Activated CD4-positive, alpha-beta memory T cell treated with anti-CD3 and anti-CD28 coated beads for 36 hours (primary cell): ENCODE results near the gene CDC45. TPM values are rescaled to one million over a fixed set of nuclear protein-coding genes. Genes with fewer than 3 reads are reported as not detected.

Experiments
- CTCF ChIA-PET: fragments of 350-600 bp; sonication (Branson Sonifier 250); formaldehyde crosslinking; loops from one replicate; lab custom pipeline; 2021; ENCODE audit warnings: antibody characterized with exemption, inconsistent platforms; lab: Charles Lee
- POLR2A ChIA-PET: fragments of 350-600 bp; sonication (Branson Sonifier 250); formaldehyde crosslinking; loops from one replicate; lab custom pipeline; 2021; ENCODE audit warnings: antibody characterized with exemption; lab: Charles Lee
- DNase-seq: peaks from one replicate; pipeline ENCODE4 v3.0.0-alpha.2; 2020
- H3K27ac Mint-ChIP-seq: one replicate; pipeline ENCODE4 v1.8.0; 2021; ENCODE audit warnings: mixed read lengths
- H3K27me3 Mint-ChIP-seq: one replicate; pipeline ENCODE4 v1.8.0; 2021; ENCODE audit warnings: mixed read lengths
- H3K36me3 Mint-ChIP-seq: one replicate; pipeline ENCODE4 v1.8.0; 2021; ENCODE audit warnings: mixed read lengths
- H3K4me1 Mint-ChIP-seq: one replicate; pipeline ENCODE4 v1.8.0; 2021; ENCODE audit warnings: low read depth, mixed read lengths
- H3K4me3 Mint-ChIP-seq: one replicate; pipeline ENCODE4 v1.8.0; 2021; ENCODE audit warnings: mild to moderate bottlenecking, mixed read lengths
- H3K9me3 Mint-ChIP-seq: one replicate; pipeline ENCODE4 v1.8.0; 2021; ENCODE audit warnings: mixed read lengths
- intact Hi-C: fragments of 100-400 bp; cut with micrococcal nuclease; formaldehyde crosslinking; loops from one replicate; pipeline ENCODE4 v1.15.1; 2023
- total RNA-seq, 2 experiments: library from RNA; stranded (reverse); gene quantifications; one replicate each; pipeline ENCODE4 v1.2.3, GENCODE V29; 2021

CDC45 gene
- total RNA-seq, 2 experiments from 2014 or later: 122 to 130 TPM

DNA sequence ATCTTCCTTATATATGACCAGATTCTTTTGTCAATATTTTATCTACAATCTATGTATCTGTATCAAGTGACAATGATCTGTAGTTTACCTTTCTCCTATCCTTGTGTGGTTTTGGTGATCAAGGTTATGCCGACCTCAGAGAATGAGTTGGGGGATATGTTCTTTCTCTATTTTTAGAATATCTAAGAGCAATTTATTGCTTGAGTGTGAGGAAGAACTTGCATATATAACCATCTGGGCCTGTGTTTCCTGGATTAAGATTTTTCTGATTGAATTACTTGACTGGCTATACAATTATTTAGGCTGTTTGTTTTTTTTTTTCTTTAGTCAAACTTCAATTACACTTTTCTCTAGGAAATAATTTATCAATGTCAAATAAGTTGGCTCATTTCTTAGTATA lies 18.2 kb upstream of the CDC45 start:
- Mint-ChIP-seq H3K9me3 (no peaks in the 10 kb centered on the region), H3K4me3 (no peak overlapping the region), H3K36me3 (peaks cover 22% of the 10 kb centered on the region), H3K27me3 (no peaks in the 10 kb centered on the region), H3K4me1 (no peaks in the 10 kb centered on the region), H3K27ac (no peak overlapping the region)
- POLR2A ChIA-PET: no interaction called here
- no peak for DNase-seq
- CTCF ChIA-PET: no interaction called here
- intact Hi-C loops: no loop called here

DNA sequence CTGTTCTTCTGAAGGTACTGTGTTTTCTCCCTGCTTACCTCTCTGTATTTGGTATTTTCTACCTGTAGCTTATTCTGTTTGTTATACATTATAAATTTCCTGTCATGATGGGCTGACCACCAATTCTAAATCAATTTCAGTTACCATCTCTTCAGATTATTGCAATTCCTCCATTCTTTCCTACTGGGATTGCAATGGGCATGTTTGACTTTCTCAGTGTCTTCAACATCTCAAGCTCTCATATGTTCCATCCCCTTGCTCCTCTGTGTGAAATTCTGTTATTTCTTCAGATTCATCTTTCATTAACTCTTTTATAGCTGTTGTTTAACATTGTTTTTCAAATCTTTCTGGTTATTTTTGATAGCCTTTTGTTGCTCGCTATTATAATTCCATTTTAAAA lies 16.7 kb upstream of the CDC45 start:
- Mint-ChIP-seq H3K4me1 (no peaks in the 10 kb centered on the region), H3K4me3 (no peak overlapping the region), H3K9me3 (no peaks in the 10 kb centered on the region), H3K27me3 (no peaks in the 10 kb centered on the region), H3K36me3 (peaks cover 30% of the 10 kb centered on the region), H3K27ac (no peak overlapping the region)
- no peak for DNase-seq
- ChIA-PET CTCF (interaction anchor here (1.7 kb wide), 1 partner anchor 11 kb away, joined by 5 read pairs; no protein-coding TSS in a partner anchor), POLR2A (no interaction called here)
- intact Hi-C loops: no loop called here

DNA sequence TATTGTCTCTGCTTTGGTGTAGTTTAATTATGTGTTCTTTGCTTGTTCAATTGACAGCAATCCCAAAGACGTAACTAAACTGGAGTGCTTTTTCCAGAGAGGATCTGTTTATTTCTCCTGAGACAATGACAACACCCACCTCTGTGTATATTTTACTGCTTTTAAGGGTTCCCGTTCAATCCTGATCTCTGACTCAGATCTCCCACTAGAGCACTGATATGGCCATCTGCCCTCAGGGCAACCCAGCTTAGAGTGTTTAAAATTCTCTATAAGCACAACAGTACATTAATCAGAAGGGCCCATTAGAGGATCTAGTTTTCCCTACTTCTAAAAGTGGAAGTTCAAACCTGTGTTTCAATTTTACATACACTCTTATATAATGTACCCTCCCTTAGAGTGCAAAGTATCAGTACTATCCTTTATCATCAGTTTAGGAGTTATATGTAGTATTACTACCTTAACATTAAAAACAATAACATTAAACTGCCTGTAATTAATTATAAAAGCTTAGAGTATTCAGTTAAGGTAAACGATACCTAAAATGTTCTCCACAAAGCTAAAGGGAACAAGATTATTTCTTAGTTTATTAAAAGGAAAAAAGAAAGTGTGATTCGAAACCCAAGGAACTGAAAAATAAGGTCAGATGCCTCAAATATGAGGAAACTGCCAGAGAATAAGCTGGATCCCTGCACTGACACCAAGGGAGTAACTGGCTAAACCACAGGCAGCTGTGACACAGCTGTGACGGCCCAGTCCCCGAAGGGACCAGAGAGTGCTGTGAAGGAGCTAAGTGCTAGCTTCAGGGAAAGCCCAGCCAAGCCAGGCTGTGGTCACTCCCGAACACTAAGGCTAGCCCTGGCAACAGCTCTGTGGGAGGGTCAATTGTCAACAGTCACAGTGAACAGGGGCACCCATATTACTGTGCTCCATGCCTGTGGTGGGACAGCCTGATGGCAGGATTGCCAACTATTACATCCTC lies 15.9 kb upstream of the CDC45 start:
- H3K36me3 Mint-ChIP-seq: peaks cover 37% of the 10 kb centered on the region
- H3K27ac Mint-ChIP-seq: no peak overlapping the region
- H3K4me3 Mint-ChIP-seq: no peak overlapping the region
- H3K9me3 Mint-ChIP-seq: no peaks in the 10 kb centered on the region
- intact Hi-C loops: no loop called here
- CTCF ChIA-PET: interaction anchor here (0.7 to 2.8 kb wide), 3 partner anchors 11 to 514 kb away, joined by 3 to 12 read pairs (median 5); no protein-coding TSS in a partner anchor
- H3K27me3 Mint-ChIP-seq: no peaks in the 10 kb centered on the region
- H3K4me1 Mint-ChIP-seq: no peaks in the 10 kb centered on the region
- POLR2A ChIA-PET: no interaction called here
- DNase-seq: no peak

DNA sequence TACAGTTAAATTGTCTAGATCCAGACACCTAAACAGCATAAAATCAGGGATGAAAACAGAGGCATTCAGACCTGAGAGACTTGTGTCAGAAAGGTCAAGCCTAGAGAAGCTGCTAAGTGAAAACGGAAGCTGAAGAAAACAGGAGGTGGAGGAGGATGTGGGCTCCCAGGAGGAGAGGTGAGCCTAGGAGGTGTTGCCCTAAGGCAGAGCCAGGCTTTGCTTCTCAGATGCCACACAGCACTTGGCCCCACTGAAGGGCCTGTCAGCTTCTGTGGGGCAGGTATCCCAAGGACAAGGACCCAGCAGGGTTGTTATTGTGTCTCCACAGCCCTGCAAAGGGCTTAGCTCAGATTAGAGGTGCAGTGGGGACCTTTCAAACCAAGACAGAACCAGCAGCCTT lies 15.2 kb upstream of the CDC45 start:
- CTCF ChIA-PET: interaction anchor here (1.7 to 2.8 kb wide), 2 partner anchors 10 to 165 kb away, joined by 5 to 12 read pairs; no protein-coding TSS in a partner anchor
- no peak for DNase-seq
- peak overlapping the region; percentile 11 for H3K27ac Mint-ChIP-seq
- no peaks in the 10 kb centered on the region for H3K27me3 Mint-ChIP-seq
- POLR2A ChIA-PET: interaction anchor here (1.8 kb wide), 1 partner anchor 13 kb away, joined by 3 read pairs; no protein-coding TSS in a partner anchor
- no peaks in the 10 kb centered on the region for H3K9me3 Mint-ChIP-seq
- intact Hi-C loops: no loop called here
- no peak overlapping the region for H3K4me3 Mint-ChIP-seq
- no peaks in the 10 kb centered on the region for H3K4me1 Mint-ChIP-seq
- H3K36me3 Mint-ChIP-seq: peaks cover 42% of the 10 kb centered on the region

DNA sequence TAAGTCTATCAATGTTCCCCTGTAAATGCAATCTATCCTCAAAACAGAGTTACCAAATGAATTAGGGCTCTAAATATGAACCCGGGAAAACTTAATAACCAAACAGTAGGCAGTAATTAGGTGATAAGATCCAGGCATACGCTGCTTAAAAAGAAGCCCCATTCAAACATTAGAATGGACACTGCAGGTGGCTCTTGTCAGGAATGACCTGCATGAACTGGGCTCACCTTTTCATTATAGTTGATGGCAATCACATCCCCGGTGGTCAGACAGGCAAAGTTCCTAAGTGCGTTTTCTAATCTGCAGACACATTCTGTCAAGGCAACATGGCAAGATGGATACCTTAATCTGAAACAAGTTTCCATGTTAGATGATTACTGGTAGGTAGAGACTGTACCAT lies 14.7 kb upstream of the CDC45 start:
- no peaks in the 10 kb centered on the region for H3K4me1 Mint-ChIP-seq
- intact Hi-C loops: no loop called here
- ChIA-PET POLR2A (interaction anchor here (1.8 kb wide), 1 partner anchor 13 kb away, joined by 3 read pairs; no protein-coding TSS in a partner anchor), CTCF (interaction anchor here (2.8 kb wide), 1 partner anchor 165 kb away, joined by 12 read pairs; no protein-coding TSS in a partner anchor)
- H3K4me3 Mint-ChIP-seq: no peak overlapping the region
- H3K27ac Mint-ChIP-seq: peak overlapping the region; percentile 11
- no peaks in the 10 kb centered on the region for H3K27me3 Mint-ChIP-seq
- DNase-seq: no peak
- H3K36me3 Mint-ChIP-seq: peaks cover 45% of the 10 kb centered on the region
- no peaks in the 10 kb centered on the region for H3K9me3 Mint-ChIP-seq

DNA sequence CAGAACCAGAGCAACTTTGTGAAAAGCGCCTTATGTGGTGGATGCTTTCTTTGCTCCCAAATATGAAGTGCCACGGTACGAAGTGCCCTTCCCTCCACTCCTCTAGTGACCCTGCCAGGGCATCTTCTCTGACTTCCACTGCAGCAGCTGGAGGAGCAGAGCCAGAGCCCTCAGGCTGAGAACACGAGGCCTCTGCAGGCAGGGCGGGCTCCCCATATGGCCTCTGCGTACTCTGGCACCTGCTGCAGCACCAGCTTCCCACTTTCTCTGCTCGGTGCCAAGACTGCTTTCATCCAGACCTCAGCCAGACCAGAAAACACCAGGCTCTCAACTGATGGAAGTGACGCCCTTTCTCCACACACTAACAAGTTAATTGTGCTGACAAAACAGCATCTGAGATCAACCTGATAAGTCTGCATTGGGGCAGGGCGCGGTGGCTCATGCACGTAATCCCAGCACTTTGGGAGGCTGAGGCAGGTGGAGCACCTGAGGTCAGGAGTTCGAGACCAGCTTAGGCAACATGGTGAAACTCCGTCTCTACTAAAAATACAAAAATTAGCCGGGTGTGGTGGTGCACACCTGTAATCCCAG lies 13.5 kb upstream of the CDC45 start:
- H3K36me3 Mint-ChIP-seq: peaks cover 52% of the 10 kb centered on the region
- H3K27ac Mint-ChIP-seq: no peak overlapping the region
- POLR2A ChIA-PET: interaction anchor here (1.8 kb wide), 1 partner anchor 11 kb away, joined by 3 read pairs; no protein-coding TSS in a partner anchor
- no peaks in the 10 kb centered on the region for H3K4me1 Mint-ChIP-seq
- CTCF ChIA-PET: interaction anchor here (2.8 kb wide), 1 partner anchor 164 kb away, joined by 12 read pairs; no protein-coding TSS in a partner anchor
- H3K27me3 Mint-ChIP-seq: no peaks in the 10 kb centered on the region
- no peak overlapping the region for H3K4me3 Mint-ChIP-seq
- intact Hi-C loops: no loop called here
- no peak for DNase-seq
- H3K9me3 Mint-ChIP-seq: no peaks in the 10 kb centered on the region

DNA sequence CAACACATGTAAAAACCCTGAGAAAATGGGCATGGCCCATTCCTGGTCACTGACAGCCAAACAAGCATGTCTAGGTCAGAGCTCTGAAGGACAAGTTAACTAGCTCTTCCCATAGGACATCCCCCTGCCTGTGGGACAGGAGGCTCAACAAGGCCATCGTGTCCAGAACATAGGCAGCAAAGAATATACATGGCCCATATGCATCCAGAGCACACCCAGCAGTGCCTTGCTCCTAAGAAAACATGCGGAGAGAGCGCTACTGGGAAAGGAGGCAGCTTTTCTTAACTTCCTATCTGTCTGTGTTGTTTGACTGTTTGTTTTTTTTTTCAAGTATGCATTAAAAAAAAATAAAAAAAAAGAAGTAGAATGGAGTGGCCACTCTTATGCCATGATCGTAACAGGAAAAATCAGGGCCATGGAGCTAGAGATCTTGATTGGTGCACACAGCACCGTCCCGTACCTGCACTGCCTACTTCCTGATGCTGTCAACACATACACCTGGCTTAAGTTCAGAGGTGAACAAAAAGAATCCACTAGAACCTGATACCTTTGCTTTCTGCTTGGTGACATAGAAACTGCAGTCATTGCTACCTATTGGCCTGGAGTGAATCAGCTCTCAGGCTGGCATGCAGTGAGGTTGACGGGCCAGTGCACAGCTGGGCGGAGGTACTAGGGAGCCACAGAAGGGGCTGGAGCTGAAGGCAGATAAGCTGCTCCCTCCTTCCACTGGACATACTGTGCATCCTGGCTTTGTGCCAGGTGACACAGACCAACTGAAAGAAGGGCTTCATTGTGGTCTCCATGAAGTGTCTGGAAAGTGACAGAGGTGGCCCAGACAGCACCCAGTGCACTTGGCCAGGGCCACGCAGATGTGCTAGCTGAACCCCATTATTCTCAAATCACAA lies 12.6 kb upstream of the CDC45 start:
- ChIA-PET POLR2A (no interaction called here), CTCF (no interaction called here)
- H3K4me1 Mint-ChIP-seq: no peaks in the 10 kb centered on the region
- DNase-seq: no peak
- intact Hi-C loops: no loop called here
- H3K9me3 Mint-ChIP-seq: no peaks in the 10 kb centered on the region
- H3K36me3 Mint-ChIP-seq: peaks cover 61% of the 10 kb centered on the region
- no peak overlapping the region for H3K4me3 Mint-ChIP-seq
- no peaks in the 10 kb centered on the region for H3K27me3 Mint-ChIP-seq
- no peak overlapping the region for H3K27ac Mint-ChIP-seq

DNA sequence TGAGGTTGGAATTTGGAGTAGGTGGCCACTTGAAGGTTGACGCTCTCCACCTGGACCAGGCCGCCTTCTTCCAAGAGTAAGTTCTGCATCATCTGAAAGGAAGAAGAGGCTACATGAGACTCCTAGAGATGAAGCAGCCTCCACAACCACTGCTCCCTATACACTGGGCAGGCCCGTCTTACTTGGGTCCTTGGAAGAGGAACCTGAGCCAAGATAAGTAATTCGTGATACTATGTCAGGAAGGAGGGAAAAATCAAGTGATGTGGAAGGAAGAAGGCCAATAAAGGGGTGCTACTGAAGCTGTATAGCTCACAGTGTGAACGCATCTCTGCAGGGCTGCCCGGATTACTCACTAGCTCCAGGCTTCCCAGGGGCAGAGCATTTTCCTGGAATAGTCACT lies 11.8 kb upstream of the CDC45 start:
- intact Hi-C loops: no loop called here
- ChIA-PET POLR2A (no interaction called here), CTCF (no interaction called here)
- DNase-seq: no peak
- no peaks in the 10 kb centered on the region for H3K9me3 Mint-ChIP-seq
- no peaks in the 10 kb centered on the region for H3K27me3 Mint-ChIP-seq
- H3K27ac Mint-ChIP-seq: no peak overlapping the region
- no peak overlapping the region for H3K4me3 Mint-ChIP-seq
- no peaks in the 10 kb centered on the region for H3K4me1 Mint-ChIP-seq
- H3K36me3 Mint-ChIP-seq: peaks cover 62% of the 10 kb centered on the region

DNA sequence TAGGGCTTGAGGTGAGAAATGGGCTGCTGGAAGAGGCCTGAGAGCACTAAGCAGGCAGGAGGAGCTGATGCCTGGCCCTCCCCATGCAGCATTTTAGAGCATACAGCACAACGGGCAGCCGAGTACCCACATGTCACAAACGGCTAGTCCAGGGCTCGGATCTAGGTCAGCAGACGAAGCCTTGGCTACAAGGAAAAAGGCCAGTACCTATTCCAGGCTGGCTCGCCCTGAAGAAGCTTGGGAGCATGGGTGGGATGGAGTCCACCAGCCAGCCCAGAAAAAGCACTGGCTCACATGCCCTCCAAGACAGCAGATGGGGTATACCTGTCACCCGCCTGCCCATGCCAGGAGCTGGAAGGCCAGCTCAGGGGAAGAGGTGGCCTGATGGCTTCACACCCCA lies 10.3 kb upstream of the CDC45 start:
- no peak overlapping the region for H3K27ac Mint-ChIP-seq
- no peaks in the 10 kb centered on the region for H3K4me1 Mint-ChIP-seq
- no peak for DNase-seq
- no peaks in the 10 kb centered on the region for H3K27me3 Mint-ChIP-seq
- H3K4me3 Mint-ChIP-seq: no peak overlapping the region
- peaks cover 68% of the 10 kb centered on the region for H3K36me3 Mint-ChIP-seq
- ChIA-PET POLR2A (interaction anchor here (0.6 kb wide), 1 partner anchor 10 kb away, joined by 3 read pairs; the partner anchor contains the start of gene CDC45), CTCF (no interaction called here)
- intact Hi-C loops: no loop called here
- H3K9me3 Mint-ChIP-seq: no peaks in the 10 kb centered on the region

DNA sequence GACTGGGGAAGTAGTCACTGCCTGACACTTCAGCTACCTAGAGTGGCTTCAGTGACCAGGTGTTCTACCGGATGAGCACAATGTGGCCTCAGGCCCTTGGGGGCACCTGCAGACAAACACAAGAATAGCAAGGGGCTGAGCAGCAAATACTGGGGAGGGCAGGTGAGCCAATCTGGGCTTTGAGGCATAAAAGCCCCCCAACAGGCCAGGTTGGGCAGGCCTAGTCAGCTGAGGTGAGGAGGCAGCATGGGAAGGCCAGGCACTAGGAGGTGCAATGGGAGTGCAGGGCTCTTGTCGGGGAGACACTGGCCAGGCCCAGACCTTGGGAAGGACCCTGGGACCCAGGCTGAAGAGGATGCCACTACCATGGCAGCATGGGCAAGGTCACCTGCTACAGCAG lies 9.7 kb upstream of the CDC45 start:
- ChIA-PET POLR2A (no interaction called here), CTCF (no interaction called here)
- Mint-ChIP-seq H3K4me3 (no peak overlapping the region), H3K9me3 (no peaks in the 10 kb centered on the region), H3K4me1 (no peaks in the 10 kb centered on the region), H3K27me3 (no peaks in the 10 kb centered on the region), H3K27ac (no peak overlapping the region), H3K36me3 (peaks cover 65% of the 10 kb centered on the region)
- DNase-seq: no peak
- intact Hi-C loops: no loop called here

DNA sequence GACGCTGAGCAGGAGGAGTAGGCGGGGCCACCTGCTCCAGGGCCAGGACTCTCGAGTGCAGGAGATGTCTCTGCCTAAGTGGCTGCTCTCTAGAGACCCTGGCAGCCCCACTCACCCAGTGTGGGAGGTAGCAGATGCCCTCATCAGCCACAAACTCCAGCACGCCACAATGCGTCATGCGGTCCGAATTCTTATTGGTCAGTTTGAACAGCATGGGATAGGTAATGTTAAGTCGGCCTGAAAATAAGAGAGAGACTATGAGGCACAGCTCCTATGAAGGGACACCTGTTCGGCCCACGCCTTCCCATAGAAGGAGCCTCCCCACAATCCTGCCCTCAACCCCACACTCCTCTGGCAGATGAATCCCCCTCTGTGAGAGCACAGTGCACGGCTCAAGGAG lies 8.1 kb upstream of the CDC45 start:
- Mint-ChIP-seq H3K27me3 (no peaks in the 10 kb centered on the region), H3K36me3 (peaks cover 64% of the 10 kb centered on the region), H3K9me3 (no peaks in the 10 kb centered on the region), H3K27ac (no peak overlapping the region), H3K4me3 (no peak overlapping the region), H3K4me1 (peaks cover 8% of the 10 kb centered on the region)
- DNase-seq: no peak
- POLR2A ChIA-PET: no interaction called here
- intact Hi-C loops: no loop called here
- CTCF ChIA-PET: no interaction called here
